Caki2 (cell line): ENCODE results near the gene KAZALD1. TPM values are rescaled to one million over a fixed set of nuclear protein-coding genes. Genes with fewer than 3 reads are reported as not detected.
A peak's percentile ranks its signal among the peaks of the same experiment; 100 is the strongest.

Experiments
- DNase-seq: peaks from one replicate; pipeline ENCODE4 v3.0.0-alpha.2; 2015; ENCODE audit warnings: low read depth
- in situ Hi-C: cut with HindIII; loops from 2 replicates; pipeline ENCODE4 v1.10.0; 2016; ENCODE audit warnings: low sequenced_read_pairs, low pct_unique_long_range_greater_than_20kb, mixed read lengths
- total RNA-seq: library from RNA; depleted of rRNA; stranded (reverse); fragments of >200 nt; shearing (Covaris generic); gene quantifications from 2 replicates; pipeline ENCODE4 v1.2.3, GENCODE V29; 2014; ENCODE audit warnings: low replicate concordance

KAZALD1 gene
- total RNA-seq, 1 experiment from 2014 or later = 35.4 TPM

GRCh38 chr10:101079874-101080273 is 18.1 kb downstream of the KAZALD1 start:
- in situ Hi-C loops = no loop called here
- DNase-seq = no peak

GRCh38 chr10:101080933-101081931 is 19.4 kb downstream of the KAZALD1 start:
- in situ Hi-C loops = no loop called here
- no peak for DNase-seq

- in situ Hi-C loops = no loop called here
- no peak for DNase-seq
Observed at GRCh38 chr10:101085846-101086245, 24.1 kb downstream of the KAZALD1 start.

- no peak for DNase-seq
- in situ Hi-C loops = no loop called here
Observed at GRCh38 chr10:101087376-101087775, 25.6 kb downstream of the KAZALD1 start.

GRCh38 chr10:101087965-101088364 is 26.2 kb downstream of the KAZALD1 start:
- DNase-seq = no peak
- in situ Hi-C loops = no loop called here

- DNase-seq = no peak
- in situ Hi-C loops = no loop called here
Observed at GRCh38 chr10:101089520-101090299, 27.9 kb downstream of the KAZALD1 start.

GRCh38 chr10:101090597-101090996 is 28.8 kb downstream of the KAZALD1 start:
- in situ Hi-C loops = no loop called here
- no peak for DNase-seq

GRCh38 chr10:101091546-101092290 is 29.9 kb downstream of the KAZALD1 start:
- in situ Hi-C loops = no loop called here

GRCh38 chr10:101092881-101093354 is 31.1 kb downstream of the KAZALD1 start:
- DNase-seq = no peak
- in situ Hi-C loops = no loop called here

More at GRCh38 chr10:101091546-101092290, 29.9 kb downstream of the KAZALD1 start:
- peak; percentile 1 for DNase-seq

GRCh38 chr10:101094121-101094879 is 32.5 kb downstream of the KAZALD1 start:
- in situ Hi-C loops = no loop called here

GRCh38 chr10:101095004-101095403 is 33.2 kb downstream of the KAZALD1 start:
- in situ Hi-C loops = no loop called here
- DNase-seq = no peak

More at GRCh38 chr10:101094121-101094879, 32.5 kb downstream of the KAZALD1 start:
- DNase-seq = no peak

GRCh38 chr10:101095550-101096213 is 33.9 kb downstream of the KAZALD1 start:
- peak; percentile 83 for DNase-seq
- in situ Hi-C loops = no loop called here

GRCh38 chr10:101096378-101096777 is 34.6 kb downstream of the KAZALD1 start:
- in situ Hi-C loops = no loop called here
- no peak for DNase-seq

- no peak for DNase-seq
- in situ Hi-C loops = no loop called here
Observed at GRCh38 chr10:101097881-101098280, 36.1 kb downstream of the KAZALD1 start.

- in situ Hi-C loops = no loop called here
- DNase-seq = no peak
Observed at GRCh38 chr10:101099901-101100300, 38.1 kb downstream of the KAZALD1 start.

- DNase-seq = no peak
- in situ Hi-C loops = no loop called here
Observed at GRCh38 chr10:101101372-101101881, 39.6 kb downstream of the KAZALD1 start.

- in situ Hi-C loops = no loop called here
- no peak for DNase-seq
Observed at GRCh38 chr10:101103430-101103829, 41.6 kb downstream of the KAZALD1 start.
